GM19463 (cell line): Measurements from ENCODE around the gene JSRP1.
"Not testable (repeated sequence)": the region's sequence is repeated elsewhere in the genome, so short reads cannot be mapped to it uniquely, and the experiment has no call there.

Experiments
- ATAC-seq: cut with Tn5 transposase; IDR thresholded peaks from one replicate; pipeline ENCODE4 v1.9.1; 2021; ENCODE audit warnings: mild to moderate bottlenecking, moderate library complexity; ENCODE audit not compliant: unreplicated experiment

The JSRP1 gene

GRCh38 chr19:2282862-2283237 is 26.6 kb upstream of the JSRP1 start:
- ATAC-seq: no peak

GRCh38 chr19:2282062-2282861 is 26.0 kb upstream of the JSRP1 start, which contains the start of gene PEAK3:
Gene PEAK3 (minus strand): TSS chr19:2282175. CDS start chr19:2280931, 1,244 bp downstream.
- ATAC-seq: no peak

- not testable (repeated sequence) for ATAC-seq
Observed at GRCh38 chr19:2281265-2282061, 25.2 kb upstream of the JSRP1 start.

- ATAC-seq: no peak
Observed at GRCh38 chr19:2280633-2281264, 24.5 kb upstream of the JSRP1 start.

- ATAC-seq: no peak
Observed at GRCh38 chr19:2278459-2279158, 22.4 kb upstream of the JSRP1 start.

GRCh38 chr19:2277138-2277537 is 20.9 kb upstream of the JSRP1 start:
- ATAC-seq: no peak

GRCh38 chr19:2276429-2276986 is 20.3 kb upstream of the JSRP1 start:
- ATAC-seq: no peak

GRCh38 chr19:2275588-2276428 is 19.6 kb upstream of the JSRP1 start:
- no peak for ATAC-seq

- no peak for ATAC-seq
Observed at GRCh38 chr19:2274931-2275535, 18.8 kb upstream of the JSRP1 start.

- no peak for ATAC-seq
Observed at GRCh38 chr19:2274185-2274711, 18.0 kb upstream of the JSRP1 start.

GRCh38 chr19:2273356-2274184 is 17.4 kb upstream of the JSRP1 start:
- ATAC-seq: no peak

GRCh38 chr19:2271234-2272103 is 15.3 kb upstream of the JSRP1 start:
- no peak for ATAC-seq

GRCh38 chr19:2270423-2271233 is 14.4 kb upstream of the JSRP1 start:
- no peak for ATAC-seq

- ATAC-seq: no peak
Observed at GRCh38 chr19:2270157-2270422, 13.9 kb upstream of the JSRP1 start.

- peak; percentile 65 for ATAC-seq
Observed at GRCh38 chr19:2269244-2270156, 13.3 kb upstream of the JSRP1 start.

GRCh38 chr19:2268861-2269243 is 12.6 kb upstream of the JSRP1 start:
- ATAC-seq: no peak
